Naive B cell (primary cell): ENCODE results near the gene SLC5A5. TPM values are rescaled to one million over a fixed set of nuclear protein-coding genes. Genes with fewer than 3 reads are reported as not detected.
"Not testable (repeated sequence)": the region's sequence is repeated elsewhere in the genome, so short reads cannot be mapped to it uniquely, and the experiment has no call there.

Experiments used
- ATAC-seq, 2 donors: fragments of 150-1000 bp; cut with Tn5 transposase; 2 replicates each; pipeline ENCODE4 v1.10.0; 2021; ENCODE audit warnings: low read depth in 2 of 2, mild to moderate bottlenecking in 2 of 2, moderate library complexity in 2 of 2
- DNase-seq: peaks from one replicate; pipeline ENCODE4 v3.0.0; 2022
- H3K27ac Mint-ChIP-seq, 6 donors: one replicate each; pipeline ENCODE4 v1.8.0; 2020 to 2022; ENCODE audit warnings: mild to moderate bottlenecking in 6 of 6, mixed read lengths in 6 of 6, moderate library complexity in 5 of 6, inconsistent platforms in 2 of 6
- H3K27me3 Mint-ChIP-seq, 3 donors: one replicate each; pipeline ENCODE4 v1.8.0; 2021 to 2022; ENCODE audit warnings: mixed read lengths in 3 of 3, mild to moderate bottlenecking in 1 of 3
- H3K36me3 Mint-ChIP-seq, 2 donors: one replicate each; pipeline ENCODE4 v1.8.0; 2020 to 2022; ENCODE audit warnings: mixed read lengths in 2 of 2, inconsistent platforms in 1 of 2, mild to moderate bottlenecking in 1 of 2
- H3K4me1 Mint-ChIP-seq, 3 donors: one replicate each; pipeline ENCODE4 v1.8.0; 2020 to 2022; ENCODE audit warnings: mixed read lengths in 3 of 3, inconsistent platforms in 1 of 3, mild to moderate bottlenecking in 1 of 3, moderate library complexity in 1 of 3
- H3K4me3 Mint-ChIP-seq, 8 donors: one replicate each; pipeline ENCODE4 v1.8.0; 2020 to 2022; ENCODE audit warnings: mild to moderate bottlenecking in 8 of 8, mixed read lengths in 8 of 8, moderate library complexity in 8 of 8, inconsistent platforms in 2 of 8
- H3K9me3 Mint-ChIP-seq, 7 donors: one replicate each; pipeline ENCODE4 v1.8.0; 2020 to 2022; ENCODE audit warnings: mixed read lengths in 7 of 7, mild to moderate bottlenecking in 5 of 7, inconsistent platforms in 2 of 7, moderate library complexity in 1 of 7
- polyA plus RNA-seq, 6 donors: library from polyadenylated mRNA; unstranded; fragments of 300-500 nt; fragmentation: Illumina TruSeq; gene quantifications; one replicate each; pipeline ENCODE4 v1.2.3, GENCODE V29; 2021; ENCODE audit warnings: low read depth in 6 of 6

SLC5A5 gene
- polyA plus RNA-seq, 6 donors from 2014 or later = 0.07 to 0.80 (median 0.19) TPM; not detected in 1

DNA sequence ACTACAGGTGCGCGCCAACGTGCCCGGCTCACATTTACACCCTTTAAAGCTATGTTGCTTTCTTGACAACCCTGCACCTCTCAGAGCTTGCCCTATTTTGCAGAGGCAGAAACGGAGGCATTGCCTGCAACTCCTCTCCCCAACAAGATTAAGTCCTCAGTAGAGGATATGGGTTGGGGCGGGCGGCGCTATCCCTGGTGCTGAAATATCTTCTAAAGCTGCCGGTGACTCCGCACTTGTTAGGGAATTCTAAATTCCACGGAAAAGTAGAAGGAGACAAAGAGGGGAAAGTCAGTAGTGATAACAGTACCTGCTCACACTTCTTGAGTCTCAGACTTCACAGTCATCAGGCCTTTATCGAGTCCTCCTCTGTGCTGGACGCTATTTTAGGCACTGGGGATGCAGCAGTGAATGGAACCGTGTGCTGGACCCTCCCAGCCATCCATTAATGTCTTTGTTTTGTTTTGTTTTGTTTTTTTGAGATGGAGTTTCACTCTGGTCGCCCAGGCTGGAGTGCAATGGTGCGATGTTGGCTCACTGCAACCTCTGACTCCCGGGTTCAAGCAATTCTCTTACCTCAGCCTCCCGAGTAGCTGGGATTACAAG lies 18.0 kb downstream of the SLC5A5 start:
- Mint-ChIP-seq H3K27me3 (peaks cover 0 to 5% (median 3%) of the 10 kb centered on the region in 3 donors), H3K4me3 (no peak overlapping the region), H3K9me3 (no peaks in the 10 kb centered on the region), H3K36me3 (no peaks in the 10 kb centered on the region), H3K4me1 (peaks cover 12 to 42% (median 26%) of the 10 kb centered on the region in 3 donors), H3K27ac (no peak overlapping the region)
- ATAC-seq (no peak), DNase-seq (no peak)

DNA sequence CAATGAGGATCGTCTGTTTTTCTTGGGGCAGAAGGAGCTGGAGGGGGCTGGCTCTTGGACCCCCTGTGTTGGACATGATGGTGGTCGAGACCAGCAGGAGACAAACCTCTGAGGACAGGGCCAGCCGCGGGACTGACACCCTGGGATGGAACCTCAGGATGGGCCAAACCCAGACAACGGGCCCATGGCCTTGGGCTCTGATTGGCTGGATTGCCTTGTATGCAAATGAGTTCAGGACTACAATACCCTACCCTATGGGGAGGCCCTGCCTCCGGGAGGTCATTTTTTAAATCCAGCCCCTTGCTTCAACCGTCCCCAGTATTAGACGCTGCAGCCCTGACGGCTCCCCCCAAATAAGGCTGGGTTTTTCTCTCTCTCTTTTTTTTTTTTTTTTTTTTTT lies 22.0 kb downstream of the SLC5A5 start:
- peaks cover 0 to 6% (median 3%) of the 10 kb centered on the region in 3 donors for H3K27me3 Mint-ChIP-seq
- H3K9me3 Mint-ChIP-seq = no peaks in the 10 kb centered on the region
- no peaks in the 10 kb centered on the region for H3K36me3 Mint-ChIP-seq
- peak overlapping the region in 1 of 8 donors; percentile 66 for H3K4me3 Mint-ChIP-seq
- H3K27ac Mint-ChIP-seq = peak overlapping the region in 1 of 6 donors; percentile 59
- no peak for DNase-seq
- no peak for ATAC-seq
- peaks cover 4 to 11% (median 6%) of the 10 kb centered on the region in 3 donors for H3K4me1 Mint-ChIP-seq

DNA sequence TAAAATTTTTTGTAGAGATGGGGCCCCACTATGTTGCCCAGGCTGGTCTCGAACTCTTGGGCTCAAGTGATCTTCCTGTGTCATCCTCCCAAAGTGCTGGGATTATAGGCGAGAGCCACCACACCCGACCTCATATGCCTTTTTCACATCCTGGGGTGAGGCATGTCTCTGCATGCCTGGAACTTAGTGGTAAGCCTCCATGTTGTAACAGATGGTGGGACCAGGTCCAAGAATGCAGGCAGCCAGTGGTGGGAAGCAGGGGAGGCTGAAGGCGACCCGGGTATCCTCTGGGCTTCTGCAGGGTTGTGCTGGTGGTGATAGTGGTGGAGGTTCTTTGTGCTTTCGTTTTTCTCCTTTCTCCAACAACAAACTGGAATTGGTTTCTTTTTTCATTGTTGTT lies 31.0 kb downstream of the SLC5A5 start:
- H3K36me3 Mint-ChIP-seq = no peaks in the 10 kb centered on the region
- peaks cover 13 to 22% (median 14%) of the 10 kb centered on the region in 3 donors for H3K27me3 Mint-ChIP-seq
- no peaks in the 10 kb centered on the region for H3K9me3 Mint-ChIP-seq
- no peaks in the 10 kb centered on the region for H3K4me1 Mint-ChIP-seq
- ATAC-seq (no peak), DNase-seq (no peak)
- H3K27ac Mint-ChIP-seq = no peak overlapping the region
- no peak overlapping the region for H3K4me3 Mint-ChIP-seq

DNA sequence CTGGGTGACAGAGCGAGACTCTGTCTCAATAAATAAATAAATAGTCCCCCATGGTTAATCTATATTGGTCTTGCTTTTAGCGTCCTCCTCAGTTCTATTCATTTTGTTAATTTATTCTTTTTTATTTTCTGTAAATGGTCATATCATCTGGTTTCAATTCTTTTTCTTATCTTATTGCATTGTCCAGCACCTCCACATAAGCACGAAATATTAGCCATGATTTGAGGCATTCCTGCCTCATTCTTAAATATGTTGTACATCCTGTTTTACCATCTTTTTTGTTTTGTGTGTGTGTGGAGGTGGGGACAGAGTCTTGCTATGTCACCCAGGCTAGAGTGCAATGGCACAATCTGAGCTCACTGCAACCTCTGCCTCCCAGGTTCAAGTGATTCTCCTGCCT lies 36.5 kb downstream of the SLC5A5 start:
- peaks cover 2 to 14% (median 7%) of the 10 kb centered on the region in 7 donors for H3K9me3 Mint-ChIP-seq
- H3K4me3 Mint-ChIP-seq = no peak overlapping the region
- no peak overlapping the region for H3K27ac Mint-ChIP-seq
- H3K27me3 Mint-ChIP-seq = peaks cover 0 to 12% (median 8%) of the 10 kb centered on the region in 3 donors
- DNase-seq = no peak
- no peak for ATAC-seq
- peaks cover 0 to 7% of the 10 kb centered on the region in 2 donors for H3K36me3 Mint-ChIP-seq
- peaks cover 0 to 3% (median 0%) of the 10 kb centered on the region in 3 donors for H3K4me1 Mint-ChIP-seq

DNA sequence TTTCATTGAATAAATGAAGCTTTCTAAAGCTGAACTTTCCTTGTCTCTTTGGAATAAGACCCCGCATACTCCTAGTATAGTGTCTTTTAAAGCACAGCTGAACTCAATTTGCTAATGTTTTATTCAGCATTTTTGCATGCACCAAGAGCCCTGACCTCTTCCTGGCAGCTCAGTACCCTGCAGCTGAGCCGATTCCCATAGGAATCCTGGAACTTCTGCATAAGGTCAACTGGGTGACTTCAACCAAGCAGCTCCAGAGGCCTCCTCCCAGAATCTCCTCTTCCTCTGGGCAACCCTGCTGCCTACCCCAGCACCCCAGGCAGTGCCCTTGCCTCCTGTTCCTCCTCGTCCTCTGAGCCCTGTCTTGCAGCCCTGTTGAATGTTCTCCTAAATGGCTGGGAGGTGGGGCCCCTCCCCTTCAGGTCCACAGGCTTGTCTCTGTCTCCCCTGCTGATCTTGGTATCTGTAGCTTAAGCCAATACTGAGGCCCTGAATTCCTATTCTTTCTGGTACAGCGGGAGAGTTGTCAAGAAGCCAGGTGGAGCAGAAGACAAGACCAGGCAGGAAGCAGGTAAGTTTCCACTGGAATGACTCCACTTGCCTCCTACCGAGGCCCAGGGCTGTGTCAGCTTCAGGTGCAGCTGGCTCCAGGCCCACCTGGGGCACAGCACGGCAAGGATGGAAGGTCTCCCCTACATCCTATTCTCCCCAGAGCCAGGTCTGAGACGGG lies 37.4 kb downstream of the SLC5A5 start:
- no peak for ATAC-seq
- no peak overlapping the region for H3K27ac Mint-ChIP-seq
- no peak for DNase-seq
- H3K36me3 Mint-ChIP-seq = peaks cover 0 to 7% of the 10 kb centered on the region in 2 donors
- H3K4me1 Mint-ChIP-seq = peaks cover 0 to 3% (median 0%) of the 10 kb centered on the region in 3 donors
- no peak overlapping the region for H3K4me3 Mint-ChIP-seq
- H3K27me3 Mint-ChIP-seq = peaks cover 0 to 15% (median 7%) of the 10 kb centered on the region in 3 donors
- peaks cover 3 to 21% (median 12%) of the 10 kb centered on the region in 7 donors for H3K9me3 Mint-ChIP-seq

DNA sequence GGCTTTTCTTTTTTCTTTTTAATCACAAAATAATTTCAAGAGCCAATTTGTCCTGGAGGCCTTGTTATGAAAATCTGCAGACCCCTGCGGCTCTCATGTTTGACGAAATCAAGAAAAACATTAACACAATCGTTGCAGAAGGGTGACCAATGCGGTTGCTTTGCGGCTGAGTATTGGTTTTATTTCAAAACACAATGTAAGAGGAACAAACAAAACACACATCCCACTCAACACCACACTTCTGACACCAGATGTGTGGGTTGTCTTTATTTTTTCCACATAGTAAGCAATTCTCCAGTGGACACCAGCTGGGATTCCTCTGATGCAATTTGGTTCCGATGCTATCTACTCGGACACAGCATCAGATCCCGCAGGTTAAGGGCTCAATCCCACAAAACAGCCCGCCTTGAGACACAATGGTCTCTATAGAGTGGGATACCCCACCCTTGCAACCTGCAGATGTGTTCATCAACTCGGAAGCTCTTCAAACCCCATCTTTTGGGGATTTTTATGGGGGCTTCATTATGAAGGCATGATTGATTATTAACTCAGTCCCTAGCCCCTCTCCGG lies 39.1 kb downstream of the SLC5A5 start:
- Mint-ChIP-seq H3K4me1 (peaks cover 0 to 3% (median 0%) of the 10 kb centered on the region in 3 donors), H3K36me3 (peaks cover 0 to 7% of the 10 kb centered on the region in 2 donors), H3K9me3 (peaks cover 3 to 21% (median 12%) of the 10 kb centered on the region in 7 donors), H3K4me3 (no peak overlapping the region), H3K27ac (no peak overlapping the region), H3K27me3 (peaks cover 0 to 15% (median 7%) of the 10 kb centered on the region in 3 donors)
- ATAC-seq (no peak), DNase-seq (no peak)

DNA sequence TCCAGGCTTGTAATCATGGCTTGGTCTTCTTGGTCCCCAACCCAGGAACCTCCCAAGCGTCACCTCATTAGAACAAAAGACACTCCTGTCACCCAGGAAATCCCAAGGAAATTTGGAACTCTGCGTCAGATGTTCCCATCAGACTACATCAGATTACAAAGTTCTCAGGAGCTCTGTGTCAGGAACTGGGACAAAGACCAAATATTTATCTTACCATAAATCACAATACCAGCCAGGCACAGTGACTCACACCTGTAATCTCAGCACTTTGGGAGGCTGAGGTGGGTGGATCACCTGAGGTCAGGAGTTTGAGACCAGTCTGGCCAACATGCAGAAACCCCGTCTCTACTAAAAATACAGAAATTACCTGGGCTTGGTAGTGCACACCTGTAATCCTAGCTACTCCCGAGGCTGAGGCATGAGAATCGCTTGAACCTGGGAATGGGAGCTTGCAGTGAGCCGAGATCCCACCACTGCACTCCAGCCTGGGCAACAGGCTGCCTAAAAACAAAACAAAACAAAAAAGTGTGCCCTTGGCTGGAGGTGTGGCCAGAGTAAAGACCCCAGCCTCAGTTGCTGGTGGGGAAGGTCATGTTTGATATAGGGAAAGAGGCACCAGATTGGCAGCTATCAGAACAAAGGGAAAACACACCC lies 44.3 kb downstream of the SLC5A5 start:
- no peak overlapping the region for H3K27ac Mint-ChIP-seq
- no peaks in the 10 kb centered on the region for H3K4me1 Mint-ChIP-seq
- no peaks in the 10 kb centered on the region for H3K36me3 Mint-ChIP-seq
- no peak for ATAC-seq
- peaks cover 0 to 11% (median 7%) of the 10 kb centered on the region in 7 donors for H3K9me3 Mint-ChIP-seq
- H3K4me3 Mint-ChIP-seq = no peak overlapping the region
- peaks cover 0 to 21% (median 5%) of the 10 kb centered on the region in 3 donors for H3K27me3 Mint-ChIP-seq
- DNase-seq = no peak

DNA sequence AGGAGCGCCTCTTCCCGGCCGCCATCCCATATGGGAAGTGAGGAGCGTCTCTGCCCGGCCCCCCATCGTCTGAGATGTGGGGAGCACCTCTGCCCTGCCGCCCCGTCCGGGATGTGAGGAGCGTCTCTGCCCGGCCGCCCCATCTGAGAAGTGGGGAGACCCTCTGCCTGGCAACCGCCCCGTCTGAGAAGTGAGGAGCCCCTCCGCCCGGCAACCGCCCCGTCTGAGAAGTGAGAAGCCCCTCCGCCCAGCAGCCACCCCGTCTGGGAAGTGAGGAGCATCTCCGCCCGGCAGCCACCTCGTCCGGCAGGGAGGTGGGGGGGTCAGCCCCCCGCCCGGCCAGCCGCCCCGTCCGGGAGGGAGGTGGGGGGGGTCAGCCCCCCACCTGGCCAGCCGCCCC lies 46.4 kb downstream of the SLC5A5 start:
- not testable (repeated sequence) for H3K36me3 Mint-ChIP-seq, DNase-seq, H3K27ac Mint-ChIP-seq, ATAC-seq, H3K4me3 Mint-ChIP-seq, H3K4me1 Mint-ChIP-seq
- peaks cover 0 to 21% (median 5%) of the 10 kb centered on the region in 3 donors for H3K27me3 Mint-ChIP-seq
- peaks cover 0 to 11% (median 7%) of the 10 kb centered on the region in 7 donors for H3K9me3 Mint-ChIP-seq

DNA sequence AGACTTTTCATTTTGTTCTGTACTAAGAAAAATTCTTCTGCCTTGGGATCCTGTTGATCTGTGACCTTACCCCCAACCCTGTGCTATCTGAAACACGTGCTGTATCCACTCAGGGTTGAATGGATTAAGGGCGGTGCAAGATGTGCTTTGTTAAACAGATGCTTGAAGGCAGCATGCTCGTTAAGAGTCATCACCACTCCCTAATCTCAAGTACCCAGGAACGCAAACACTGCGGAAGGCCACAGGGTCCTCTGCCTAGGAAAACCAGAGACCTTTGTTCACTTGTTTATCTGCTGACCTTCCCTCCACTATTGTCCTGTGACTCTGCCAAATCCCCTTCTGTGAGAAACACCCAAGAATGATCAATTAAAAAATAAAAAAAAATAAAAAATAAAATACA lies 47.4 kb downstream of the SLC5A5 start:
- not testable (repeated sequence) for H3K4me1 Mint-ChIP-seq, H3K9me3 Mint-ChIP-seq, H3K27ac Mint-ChIP-seq, H3K4me3 Mint-ChIP-seq, ATAC-seq, H3K36me3 Mint-ChIP-seq, DNase-seq
- peaks cover 0 to 13% (median 5%) of the 10 kb centered on the region in 3 donors for H3K27me3 Mint-ChIP-seq

DNA sequence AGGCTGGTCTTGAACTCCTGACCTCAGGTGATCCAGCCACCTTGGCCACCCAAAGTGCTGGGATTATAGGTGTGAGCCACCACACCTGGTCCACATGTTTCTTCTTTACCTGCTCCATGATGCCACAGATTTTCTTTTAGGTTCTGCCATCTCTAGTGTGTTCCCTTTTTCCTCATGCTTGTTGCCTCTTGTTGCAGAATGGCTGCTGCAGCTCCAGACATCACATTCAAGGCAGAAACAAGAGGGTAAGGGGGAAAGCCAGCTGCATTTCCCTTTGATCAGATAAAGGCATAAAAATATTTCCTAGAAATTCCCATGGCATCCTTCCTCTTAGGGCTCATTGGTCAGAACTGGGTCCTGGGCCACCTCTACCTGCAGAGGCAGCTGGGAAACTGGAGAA lies 48.8 kb downstream of the SLC5A5 start:
- Mint-ChIP-seq H3K4me1 (no peaks in the 10 kb centered on the region), H3K27me3 (peaks cover 0 to 13% (median 5%) of the 10 kb centered on the region in 3 donors), H3K9me3 (peaks cover 0 to 4% (median 0%) of the 10 kb centered on the region in 7 donors), H3K27ac (no peak overlapping the region), H3K36me3 (no peaks in the 10 kb centered on the region), H3K4me3 (no peak overlapping the region)
- DNase-seq (no peak), ATAC-seq (no peak)

DNA sequence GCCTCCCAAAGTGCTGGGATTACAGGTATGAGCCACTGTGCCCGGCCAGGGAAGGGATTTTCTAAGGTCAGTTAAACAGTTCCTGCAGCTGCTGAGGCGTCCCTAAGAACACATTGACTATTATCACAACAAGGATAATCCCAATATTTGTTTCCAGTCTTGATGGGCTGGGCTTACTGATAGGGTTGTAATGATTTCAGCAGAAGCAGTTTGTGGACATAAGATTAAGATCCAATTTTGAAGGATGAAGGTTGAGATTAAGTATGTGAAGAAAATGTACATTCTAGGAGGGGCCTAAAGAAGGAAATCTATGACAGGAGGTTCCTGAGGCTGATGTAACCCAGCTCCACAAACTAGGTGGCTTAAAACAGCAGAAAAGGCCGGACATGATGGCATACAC lies 50.4 kb downstream of the SLC5A5 start:
- no peaks in the 10 kb centered on the region for H3K4me1 Mint-ChIP-seq
- H3K27ac Mint-ChIP-seq = peak overlapping the region in 1 of 6 donors; percentile 60
- DNase-seq (no peak), ATAC-seq (no peak)
- H3K4me3 Mint-ChIP-seq = peak overlapping the region in 1 of 8 donors; percentile 29
- no peaks in the 10 kb centered on the region for H3K36me3 Mint-ChIP-seq
- H3K9me3 Mint-ChIP-seq = peaks cover 0 to 4% (median 0%) of the 10 kb centered on the region in 7 donors
- H3K27me3 Mint-ChIP-seq = peaks cover 0 to 13% (median 13%) of the 10 kb centered on the region in 3 donors

DNA sequence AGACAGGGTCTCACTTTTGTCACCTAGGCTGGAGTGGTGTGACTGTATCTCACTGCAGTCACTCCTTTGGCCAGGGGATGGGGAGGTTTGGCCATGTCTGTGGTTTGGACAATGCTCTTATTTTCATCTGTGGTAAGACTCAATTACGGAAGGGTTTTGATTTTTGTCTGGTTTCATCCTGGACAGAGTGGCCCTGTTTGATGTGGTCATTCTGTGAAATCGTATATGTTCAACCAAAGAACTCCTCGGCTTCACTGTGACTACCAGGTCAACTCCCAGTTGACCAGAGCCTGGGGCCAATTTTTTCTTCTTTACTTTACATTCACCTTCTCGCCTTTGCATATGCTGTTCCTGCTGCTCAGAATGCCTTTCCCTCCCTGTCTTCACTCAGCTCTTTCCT lies 54.3 kb downstream of the SLC5A5 start:
- DNase-seq = no peak
- Mint-ChIP-seq H3K4me3 (no peak overlapping the region), H3K9me3 (no peaks in the 10 kb centered on the region), H3K36me3 (no peaks in the 10 kb centered on the region), H3K27ac (no peak overlapping the region), H3K4me1 (no peaks in the 10 kb centered on the region), H3K27me3 (peaks cover 0 to 14% (median 6%) of the 10 kb centered on the region in 3 donors)
- no peak for ATAC-seq

DNA sequence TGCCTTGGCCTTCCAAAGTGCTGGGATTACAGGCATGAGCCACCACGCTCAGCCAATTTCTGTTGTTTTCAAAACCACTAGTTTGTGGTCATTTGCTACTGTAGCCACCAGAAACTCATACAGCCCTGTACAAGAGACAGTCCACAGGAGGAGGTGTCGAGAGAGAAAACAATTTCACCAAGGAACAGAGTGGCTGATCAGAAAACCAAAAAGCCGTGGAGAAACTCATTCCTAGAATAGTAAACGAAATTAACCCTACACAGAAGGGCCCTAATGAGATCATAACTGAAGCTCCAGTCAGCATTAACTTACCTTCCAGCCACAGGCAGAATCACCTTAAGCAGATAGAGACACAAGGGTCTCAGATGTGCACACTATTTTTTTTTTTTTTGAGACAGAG lies 57.3 kb downstream of the SLC5A5 start:
- DNase-seq (no peak), ATAC-seq (no peak)
- peaks cover 11 to 22% (median 18%) of the 10 kb centered on the region in 3 donors for H3K4me1 Mint-ChIP-seq
- peaks cover 0 to 14% (median 6%) of the 10 kb centered on the region in 3 donors for H3K27me3 Mint-ChIP-seq
- no peak overlapping the region for H3K4me3 Mint-ChIP-seq
- H3K27ac Mint-ChIP-seq = no peak overlapping the region
- no peaks in the 10 kb centered on the region for H3K9me3 Mint-ChIP-seq
- H3K36me3 Mint-ChIP-seq = no peaks in the 10 kb centered on the region
